ENCODE measurements around the gene ANAPC15.
A peak's percentile ranks its signal among the peaks of the same experiment; 100 is the strongest.
"Not testable (repeated sequence)": the region's sequence is repeated elsewhere in the genome, so short reads cannot be mapped to it uniquely, and the experiment has no call there.

The ANAPC15 gene

GRCh38 chr11:72112143-72112977 lies at the start of gene ANAPC15:
Gene ANAPC15, minus strand, starts transcription at chr11:72112695. Its CDS starts 1,419 bp downstream, at chr11:72111276.
- DNase-seq, result peak; percentile 100

DNA sequence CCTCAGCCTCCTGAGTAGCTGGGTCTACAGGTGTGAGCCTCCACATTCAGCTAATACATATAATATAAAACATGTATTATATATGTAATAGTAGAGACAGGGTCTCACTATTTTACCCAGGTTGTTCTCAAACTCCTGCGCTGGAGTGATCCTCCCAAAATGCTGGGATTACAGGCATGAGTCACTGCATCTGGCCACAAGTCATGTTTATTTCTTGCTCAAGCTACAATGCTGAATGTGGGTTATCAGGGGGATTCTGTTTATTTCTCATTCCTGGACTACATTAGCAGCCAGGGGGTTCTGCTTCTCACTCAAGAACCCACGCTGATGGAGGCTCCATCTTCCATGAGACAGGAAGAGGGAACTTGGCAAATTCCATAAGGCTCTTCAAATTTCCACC lies 47.8 kb upstream of the ANAPC15 start:
- DNase-seq, result no peak

DNA sequence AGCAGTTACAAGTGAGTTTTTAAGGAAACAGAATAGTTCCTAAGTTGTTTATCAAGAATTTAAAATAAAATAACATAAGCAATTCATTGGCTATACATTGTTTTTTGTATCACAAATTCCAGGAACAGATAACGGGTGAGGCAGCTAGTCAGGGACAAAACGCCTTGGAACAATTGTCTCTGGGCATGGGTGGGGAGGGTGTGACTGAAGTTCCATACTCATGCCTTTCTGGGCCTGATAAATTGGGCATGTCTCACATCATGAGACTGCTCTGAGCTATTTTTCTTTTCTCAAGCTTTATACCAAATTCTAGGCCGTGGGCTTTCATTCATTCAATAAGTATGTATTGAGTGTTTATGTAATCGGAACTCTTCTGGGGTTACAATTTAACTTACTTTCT lies 44.6 kb upstream of the ANAPC15 start:
- no peak for DNase-seq

- no peak for DNase-seq
Measured at GRCh38 chr11:72155751-72156150, 43.3 kb upstream of the ANAPC15 start.

GRCh38 chr11:72154816-72155215 lies 42.3 kb upstream of the ANAPC15 start:
- DNase-seq, result peak; percentile 58

DNA sequence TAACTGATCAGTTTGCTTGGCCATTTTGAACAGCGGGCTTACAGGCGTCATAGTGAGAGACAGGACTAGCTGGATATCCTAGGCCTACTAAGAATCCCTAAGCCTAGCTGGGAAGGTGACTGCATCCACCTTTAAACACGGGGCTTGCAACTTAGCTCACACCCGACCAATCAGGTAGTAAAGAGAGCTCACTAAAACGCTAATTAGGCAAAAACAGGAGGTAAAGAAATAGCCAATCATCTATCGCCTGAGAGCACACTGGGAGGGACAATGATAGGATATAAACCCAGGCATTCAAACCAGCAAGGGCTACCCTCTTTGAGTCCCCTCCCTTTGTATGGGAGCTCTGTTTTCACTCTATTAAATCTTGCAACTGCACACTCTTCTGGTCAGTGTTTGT lies 41.4 kb upstream of the ANAPC15 start:
- not testable (repeated sequence) for DNase-seq

- no peak for DNase-seq
Measured at GRCh38 chr11:72150882-72151281, 38.4 kb upstream of the ANAPC15 start.

DNA sequence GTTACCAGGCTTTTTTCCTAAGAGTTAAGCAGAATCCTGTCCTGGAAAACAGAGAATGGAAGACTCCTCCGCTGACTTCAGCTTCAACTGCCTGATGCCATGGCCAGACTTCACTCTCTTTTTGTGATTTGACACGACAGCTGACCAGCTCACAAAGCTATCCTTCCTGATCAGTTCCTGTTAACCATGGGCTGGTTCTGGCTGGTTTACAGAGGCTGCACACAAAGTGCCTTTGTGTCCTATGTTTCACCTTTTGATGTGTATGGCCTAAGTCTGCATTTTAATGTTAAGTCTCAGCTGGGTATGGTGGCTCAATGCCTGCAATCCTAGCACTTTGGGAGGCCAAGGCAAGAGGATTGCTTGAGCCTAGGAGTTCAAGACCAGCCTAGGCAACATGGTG lies 34.1 kb upstream of the ANAPC15 start:
- DNase-seq, result peak; percentile 52

DNA sequence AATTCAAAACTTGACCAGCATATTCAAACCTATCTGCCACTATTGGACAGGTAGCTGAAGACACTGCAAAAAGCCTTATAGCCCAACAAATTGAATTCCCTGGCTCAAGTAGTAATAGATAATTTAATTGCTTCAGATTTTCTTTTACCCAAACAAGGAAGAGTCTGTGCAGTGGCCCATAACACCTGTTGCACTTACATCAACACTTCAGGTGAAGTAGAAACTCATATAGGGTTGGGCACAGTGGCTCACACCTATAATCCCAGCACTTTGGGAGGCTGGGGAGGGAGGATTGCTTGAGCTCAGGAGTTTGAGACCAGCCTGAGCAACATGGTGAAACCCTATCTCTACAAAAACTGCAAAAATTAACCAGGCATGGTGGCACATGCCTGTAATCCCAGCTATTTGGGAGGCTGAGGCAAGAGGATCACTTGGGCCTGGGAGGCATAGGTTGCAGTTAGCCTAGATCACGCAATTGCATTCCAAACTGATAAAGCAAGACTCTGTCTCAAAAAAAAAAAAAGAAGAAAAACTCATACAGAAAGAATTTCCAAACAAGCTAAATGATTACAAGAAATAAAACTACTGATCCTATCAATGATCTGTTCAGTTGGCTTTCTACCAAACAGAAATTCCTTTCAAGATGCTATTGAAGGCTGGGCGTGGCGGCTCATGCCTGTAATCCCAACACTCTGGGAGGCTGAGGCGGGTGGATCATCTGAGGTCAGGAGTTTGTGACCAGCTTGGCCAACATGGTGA lies 32.5 kb upstream of the ANAPC15 start:
- DNase-seq, result no peak

GRCh38 chr11:72142543-72142942 lies 30.0 kb upstream of the ANAPC15 start:
- not testable (repeated sequence) for DNase-seq

- DNase-seq, result not testable (repeated sequence)
Measured at GRCh38 chr11:72142086-72142485, 29.6 kb upstream of the ANAPC15 start.

DNA sequence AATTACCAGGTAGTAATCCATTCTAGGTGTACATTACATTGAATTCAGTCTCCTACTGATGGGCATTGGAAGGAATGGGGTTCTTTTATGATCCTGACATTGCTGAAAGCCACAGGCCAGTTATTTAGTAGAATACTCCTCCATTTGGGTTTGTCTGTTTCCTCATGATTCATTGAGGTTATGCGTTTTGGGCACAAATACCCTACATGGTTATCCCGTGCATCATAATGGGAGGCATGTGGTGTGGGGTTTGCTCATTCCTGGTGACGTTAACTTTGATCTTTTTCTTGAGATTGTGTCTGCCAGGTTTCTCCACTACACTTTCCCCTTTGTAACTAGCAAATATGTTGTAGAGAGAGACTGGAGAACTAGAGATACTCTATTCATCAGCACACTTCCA lies 28.6 kb upstream of the ANAPC15 start:
- peak; percentile 67 for DNase-seq

DNA sequence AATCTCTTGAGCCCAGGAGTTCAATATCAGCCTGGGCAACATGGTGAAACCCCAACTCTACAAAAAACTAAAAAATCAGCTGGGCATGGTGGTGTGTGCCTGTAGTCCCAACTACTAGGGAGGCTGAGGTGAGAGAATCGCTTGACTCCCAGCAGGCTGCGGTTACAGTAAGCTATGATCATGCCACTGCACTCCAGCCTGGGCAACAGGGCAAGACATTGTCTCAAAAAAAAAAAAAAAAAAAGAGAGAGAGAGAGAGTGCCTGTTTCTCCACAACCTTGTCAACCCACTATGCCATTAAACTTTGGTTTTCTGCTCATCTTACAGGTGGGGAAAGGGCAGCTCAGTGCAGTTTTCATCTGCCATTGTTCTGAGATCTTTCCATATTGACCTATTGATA lies 28.2 kb upstream of the ANAPC15 start:
- DNase-seq, result no peak

DNA sequence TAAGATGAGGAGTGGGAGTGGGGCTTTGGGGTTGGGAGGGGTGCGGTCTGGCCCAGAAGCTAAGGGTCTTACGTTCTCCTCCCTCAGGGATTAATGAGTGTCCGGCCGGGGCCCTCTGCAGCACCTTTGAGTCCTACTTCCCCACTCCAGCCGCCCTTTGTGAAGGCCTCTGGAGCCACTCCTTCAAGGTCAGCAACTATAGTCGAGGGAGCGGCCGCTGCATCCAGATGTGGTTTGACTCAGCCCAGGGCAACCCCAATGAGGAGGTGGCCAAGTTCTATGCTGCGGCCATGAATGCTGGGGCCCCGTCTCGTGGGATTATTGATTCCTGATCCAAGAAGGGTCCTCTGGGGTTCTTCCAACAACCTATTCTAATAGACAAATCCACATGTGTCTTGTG lies 27.0 kb upstream of the ANAPC15 start:
- DNase-seq, result no peak

- DNase-seq, result no peak
Measured at GRCh38 chr11:72138821-72139390, 26.4 kb upstream of the ANAPC15 start.

GRCh38 chr11:72136684-72137262 lies 24.3 kb upstream of the ANAPC15 start:
- DNase-seq, result no peak

GRCh38 chr11:72135891-72136683 lies 23.6 kb upstream of the ANAPC15 start:
- DNase-seq, result no peak

GRCh38 chr11:72135473-72135872 lies 23.0 kb upstream of the ANAPC15 start, which contains the start of gene FOLR3:
Gene FOLR3, plus strand, starts transcription at chr11:72135725. Its CDS starts 228 bp downstream, at chr11:72135953.
- not testable (repeated sequence) for DNase-seq

- DNase-seq, result no peak
Measured at GRCh38 chr11:72132646-72133045, 20.2 kb upstream of the ANAPC15 start.

DNA sequence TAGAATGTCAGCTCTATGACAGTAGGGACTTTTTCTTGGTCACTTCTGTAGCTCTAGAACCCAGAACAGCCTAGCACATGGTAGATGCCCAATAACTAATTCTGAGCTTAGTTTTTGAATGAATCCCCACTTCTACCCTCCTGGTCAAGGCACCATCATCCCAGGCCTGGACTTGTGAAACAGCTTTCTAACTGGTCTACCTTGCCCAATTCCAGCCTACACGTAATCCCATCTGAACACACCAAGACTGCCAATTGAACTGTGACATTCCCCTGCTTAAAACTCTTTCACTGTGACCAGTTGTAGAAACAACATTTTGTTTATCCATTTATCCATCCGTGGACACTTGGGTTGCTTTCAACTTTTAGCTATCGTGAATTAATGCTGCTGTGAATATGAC lies 16.9 kb upstream of the ANAPC15 start:
- DNase-seq, result no peak

DNA sequence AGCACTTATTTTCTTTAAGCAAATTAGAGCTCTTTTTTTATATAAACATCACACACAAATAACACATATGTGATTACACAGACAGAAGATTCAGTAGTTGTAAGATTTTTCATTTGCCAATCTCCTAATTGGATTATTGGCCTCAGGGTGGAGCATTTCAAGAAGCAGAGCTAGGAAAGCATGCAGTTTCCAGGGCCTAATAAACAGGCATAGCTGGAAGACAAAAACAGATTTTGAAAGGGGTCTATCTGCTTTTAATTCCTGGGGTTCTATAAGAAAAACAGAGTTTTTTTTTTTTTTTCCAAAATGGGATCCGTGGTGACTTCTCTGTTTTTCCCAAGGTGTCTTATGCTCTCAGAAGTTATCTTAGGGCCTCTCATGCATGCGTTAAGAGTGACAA lies 15.4 kb upstream of the ANAPC15 start:
- peak; percentile 56 for DNase-seq

DNA sequence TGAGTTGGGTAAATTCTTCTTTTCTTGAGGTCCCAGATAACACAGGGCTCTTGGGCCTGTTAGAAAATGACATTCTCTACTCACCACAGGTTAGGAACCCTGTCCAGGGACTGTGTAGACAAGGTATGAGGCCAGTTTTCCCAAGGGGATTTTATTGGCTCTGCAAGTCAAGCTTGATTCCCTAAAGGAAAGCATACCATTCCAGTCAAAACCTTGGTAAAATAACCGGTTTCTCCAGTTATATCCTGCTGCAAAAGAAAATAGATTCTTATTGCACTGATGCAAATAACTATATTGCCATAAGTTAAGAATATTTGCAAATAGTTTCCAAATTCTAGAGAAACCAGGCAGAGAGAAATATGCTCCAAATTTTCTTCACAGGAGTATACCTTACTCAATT lies 13.5 kb upstream of the ANAPC15 start:
- no peak for DNase-seq

Measured in OCI-M1 (cell line).